BJ (cell line): Measurements from ENCODE around the gene TIMM13. TPM values are rescaled to one million over a fixed set of nuclear protein-coding genes. Genes with fewer than 3 reads are reported as not detected.

Source experiments
- CTCF ChIA-PET: fragments of 350-600 bp; formaldehyde crosslinking; extraction: SDS; loops from one replicate; lab custom pipeline; 2021; ENCODE audit warnings: antibody characterized with exemption, inconsistent platforms; lab: Yijun Ruan, JAX
- POLR2A ChIA-PET: fragments of 300-600 bp; sonication (Branson Sonifier 250); formaldehyde crosslinking; extraction: SDS; loops from one replicate; lab custom pipeline; 2021; ENCODE audit warnings: antibody characterized with exemption; lab: Charles Lee
- DNase-seq: peaks from one replicate; pipeline ENCODE4 v3.0.0-alpha.2; 2011; ENCODE audit warnings: low read depth
- H3K27me3 ChIP-seq: 2 replicates; pipeline ENCODE4 v1.6.0; 2011; ENCODE audit warnings: low read length; ENCODE audit not compliant: control insufficient read depth, insufficient read depth
- H3K36me3 ChIP-seq: 2 replicates; pipeline ENCODE4 v1.5.1; 2011; ENCODE audit warnings: low read length; ENCODE audit not compliant: control insufficient read depth, insufficient read depth
- H3K4me3 ChIP-seq: 2 replicates; pipeline ENCODE4 v1.5.1; 2011; ENCODE audit warnings: low read depth, mild to moderate bottlenecking, control low read depth, low read length
- CTCF ChIP-seq: IDR thresholded peaks from 2 replicates; pipeline ENCODE4 v1.5.1; 2011; ENCODE audit warnings: low read depth, mild to moderate bottlenecking, control low read depth, inconsistent platforms, low read length, moderate library complexity; ENCODE audit not compliant: insufficient read depth
- polyA plus RNA-seq: library from polyadenylated mRNA; depleted of rRNA; stranded (reverse); fragments of >200 nt; gene quantifications from 2 replicates; pipeline ENCODE4 v1.2.3, GENCODE V29; 2011

Gene TIMM13
- polyA plus RNA-seq, 1 experiment: 50.7 TPM

- TF ChIP-seq CTCF: no peak
- H3K27me3 ChIP-seq: no peaks in the 10 kb centered on the region
- ChIA-PET POLR2A (no interaction called here), CTCF (interaction anchor here (2.0 to 2.1 kb wide), 2 partner anchors 7 to 42 kb away, joined by 6 to 7 read pairs; partner anchors contain the start of gene TIMM13)
- peak; percentile 72 for DNase-seq
- H3K36me3 ChIP-seq: no peaks in the 10 kb centered on the region
- peak overlapping the region; percentile 11; the same call in 1 of the 2 replicates for H3K4me3 ChIP-seq
These were observed 42.2 kb downstream of the TIMM13 start for GRCh38 chr19:2385053-2385721.

- ChIA-PET POLR2A (no interaction called here), CTCF (interaction anchor here (2.1 kb wide), 1 partner anchor 10 kb away, joined by 7 read pairs; no protein-coding TSS in a partner anchor)
- no peak for DNase-seq
These were observed 44.7 kb downstream of the TIMM13 start for GRCh38 chr19:2382530-2383222.

GRCh38 chr19:2381148-2381820, 46.1 kb downstream of the TIMM13 start:
- H3K4me3 ChIP-seq: no peak overlapping the region
- ChIA-PET POLR2A (no interaction called here), CTCF (interaction anchor here (0.6 to 1.3 kb wide), 3 partner anchors 11 to 256 kb away, joined by 3 read pairs; no protein-coding TSS in a partner anchor)
- H3K36me3 ChIP-seq: no peaks in the 10 kb centered on the region
- no peak for TF ChIP-seq CTCF
- no peak for DNase-seq
- H3K27me3 ChIP-seq: no peaks in the 10 kb centered on the region

More at GRCh38 chr19:2382530-2383222, 44.7 kb downstream of the TIMM13 start:
- Histone ChIP-seq H3K36me3 (no peaks in the 10 kb centered on the region), H3K27me3 (no peaks in the 10 kb centered on the region), H3K4me3 (no peak overlapping the region)
- no peak for TF ChIP-seq CTCF

- CTCF ChIA-PET: interaction anchor here (0.6 to 1.3 kb wide), 5 partner anchors 10 to 257 kb away, joined by 3 to 4 read pairs (median 3); no protein-coding TSS in a partner anchor
- no peak for TF ChIP-seq CTCF
- Histone ChIP-seq H3K4me3 (no peak overlapping the region), H3K36me3 (no peaks in the 10 kb centered on the region), H3K27me3 (no peaks in the 10 kb centered on the region)
- POLR2A ChIA-PET: no interaction called here
- no peak for DNase-seq
These were observed 46.8 kb downstream of the TIMM13 start for GRCh38 chr19:2380567-2380966.
